NCI-H345 (cell line): ENCODE measurements around the gene ABCC11.
A peak's percentile ranks its signal among the peaks of the same experiment; 100 is the strongest.

Experiments
- DNase-seq: peaks from one replicate; lab custom pipeline; 2025; lab: John Stamatoyannopoulos, UW

ABCC11 gene

GRCh38 chr16:48161906-48162305 is 85.4 kb downstream of the ABCC11 start:
- no peak for DNase-seq

- DNase-seq = no peak
Measured at GRCh38 chr16:48160575-48160974, 86.8 kb downstream of the ABCC11 start.

GRCh38 chr16:48158296-48158695 is 89.0 kb downstream of the ABCC11 start:
- DNase-seq = no peak

GRCh38 chr16:48157794-48158193 is 89.5 kb downstream of the ABCC11 start:
- DNase-seq = no peak

- DNase-seq = no peak
Measured at GRCh38 chr16:48157302-48157701, 90.0 kb downstream of the ABCC11 start.

GRCh38 chr16:48156790-48157209 is 90.5 kb downstream of the ABCC11 start:
- DNase-seq = peak; percentile 42

GRCh38 chr16:48155926-48156789 is 91.2 kb downstream of the ABCC11 start, which contains the start of gene ABCC12:
Gene ABCC12 (minus strand): TSS chr16:48155993. CDS start chr16:48146424, 9,569 bp downstream.
- no peak for DNase-seq

- no peak for DNase-seq
Measured at GRCh38 chr16:48153774-48154173, 93.6 kb downstream of the ABCC11 start.

- DNase-seq = no peak
Measured at GRCh38 chr16:48152226-48152625, 95.1 kb downstream of the ABCC11 start.

- DNase-seq = no peak
Measured at GRCh38 chr16:48150707-48151106, 96.6 kb downstream of the ABCC11 start.

- DNase-seq = no peak
Measured at GRCh38 chr16:48146710-48147109, 100.6 kb downstream of the ABCC11 start.

- DNase-seq = no peak
Measured at GRCh38 chr16:48146131-48146530, 101.2 kb downstream of the ABCC11 start.

- DNase-seq = no peak
Measured at GRCh38 chr16:48143812-48144368, 103.4 kb downstream of the ABCC11 start.

GRCh38 chr16:48140821-48141220 is 106.5 kb downstream of the ABCC11 start:
- DNase-seq = no peak

- no peak for DNase-seq
Measured at GRCh38 chr16:48139517-48139916, 107.8 kb downstream of the ABCC11 start.

GRCh38 chr16:48138543-48138942 is 108.8 kb downstream of the ABCC11 start:
- DNase-seq = no peak

- no peak for DNase-seq
Measured at GRCh38 chr16:48137822-48138221, 109.5 kb downstream of the ABCC11 start.

- no peak for DNase-seq
Measured at GRCh38 chr16:48136547-48137360, 110.6 kb downstream of the ABCC11 start.

GRCh38 chr16:48133455-48134211 is 113.7 kb downstream of the ABCC11 start:
- no peak for DNase-seq

GRCh38 chr16:48132696-48133095 is 114.6 kb downstream of the ABCC11 start:
- no peak for DNase-seq

GRCh38 chr16:48131201-48131935 is 116.0 kb downstream of the ABCC11 start:
- DNase-seq = no peak
